GM12875 (cell line): ENCODE measurements around the gene OSBPL5.

Source experiments
- H3K4me3 ChIP-seq: one replicate; pipeline ENCODE4 v1.5.1; 2011; ENCODE audit warnings: low read depth, low read length, control low read depth
- CTCF ChIP-seq: IDR thresholded peaks from 2 replicates; pipeline ENCODE4 v1.5.1; 2011; ENCODE audit warnings: low read depth, mild to moderate bottlenecking, control low read depth, inconsistent platforms, low read length, moderate library complexity, borderline replicate concordance; ENCODE audit not compliant: insufficient read depth

Gene OSBPL5

DNA sequence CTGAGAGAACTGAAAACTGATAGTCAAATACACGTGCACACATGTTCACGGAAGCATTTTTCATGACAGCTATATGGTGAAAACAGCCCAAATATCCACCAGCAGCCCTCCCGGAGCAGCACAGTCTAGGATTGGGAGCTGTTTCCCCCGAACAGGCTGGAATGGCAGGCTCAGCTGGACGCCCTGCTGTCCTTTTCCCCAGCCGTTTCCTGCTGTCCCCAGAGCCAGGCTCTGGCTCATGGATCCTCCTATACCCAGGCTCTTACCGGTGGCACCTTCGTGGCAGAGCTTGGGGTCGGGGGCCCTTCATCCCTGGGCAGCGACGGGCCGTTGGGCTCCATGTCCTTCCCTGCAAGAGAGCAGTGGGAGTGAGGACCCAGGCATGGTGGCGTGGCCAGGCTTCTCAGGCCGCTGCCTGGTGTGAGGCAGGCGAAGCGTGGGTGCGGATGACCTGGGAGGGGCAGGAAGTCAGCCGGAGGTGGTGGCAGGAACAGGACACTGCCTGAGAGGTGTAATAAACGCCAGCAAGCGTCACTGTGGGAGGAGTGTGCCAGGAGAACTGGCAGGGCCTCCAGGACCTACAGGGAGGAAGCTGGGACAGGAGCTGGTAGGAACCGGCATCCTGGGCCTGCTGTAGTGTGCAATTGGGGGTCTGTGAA, 38.8 kb downstream of the OSBPL5 start:
- TF ChIP-seq CTCF, result no peak
- no peak overlapping the region for H3K4me3 ChIP-seq

DNA sequence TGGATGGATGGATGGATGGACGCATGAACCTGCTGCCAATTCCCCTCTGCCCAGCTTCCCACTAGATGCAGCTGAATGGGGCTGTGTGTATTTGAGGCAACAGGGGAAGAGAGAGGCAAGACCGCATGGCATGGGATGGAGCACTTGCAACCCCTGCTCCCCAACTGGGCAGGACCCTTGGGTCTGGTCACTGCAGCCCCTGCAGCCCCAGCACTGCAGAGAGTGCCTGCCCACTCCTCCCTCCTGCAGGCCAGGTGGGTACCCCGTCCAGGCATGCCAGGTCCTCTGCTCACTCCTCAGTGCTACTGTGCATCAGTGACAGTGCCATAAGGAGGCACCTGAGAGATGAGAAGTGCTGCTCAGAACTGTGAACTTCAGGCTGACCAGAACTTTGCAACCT, 40.3 kb downstream of the OSBPL5 start:
- no peak overlapping the region for H3K4me3 ChIP-seq
- TF ChIP-seq CTCF, result no peak

DNA sequence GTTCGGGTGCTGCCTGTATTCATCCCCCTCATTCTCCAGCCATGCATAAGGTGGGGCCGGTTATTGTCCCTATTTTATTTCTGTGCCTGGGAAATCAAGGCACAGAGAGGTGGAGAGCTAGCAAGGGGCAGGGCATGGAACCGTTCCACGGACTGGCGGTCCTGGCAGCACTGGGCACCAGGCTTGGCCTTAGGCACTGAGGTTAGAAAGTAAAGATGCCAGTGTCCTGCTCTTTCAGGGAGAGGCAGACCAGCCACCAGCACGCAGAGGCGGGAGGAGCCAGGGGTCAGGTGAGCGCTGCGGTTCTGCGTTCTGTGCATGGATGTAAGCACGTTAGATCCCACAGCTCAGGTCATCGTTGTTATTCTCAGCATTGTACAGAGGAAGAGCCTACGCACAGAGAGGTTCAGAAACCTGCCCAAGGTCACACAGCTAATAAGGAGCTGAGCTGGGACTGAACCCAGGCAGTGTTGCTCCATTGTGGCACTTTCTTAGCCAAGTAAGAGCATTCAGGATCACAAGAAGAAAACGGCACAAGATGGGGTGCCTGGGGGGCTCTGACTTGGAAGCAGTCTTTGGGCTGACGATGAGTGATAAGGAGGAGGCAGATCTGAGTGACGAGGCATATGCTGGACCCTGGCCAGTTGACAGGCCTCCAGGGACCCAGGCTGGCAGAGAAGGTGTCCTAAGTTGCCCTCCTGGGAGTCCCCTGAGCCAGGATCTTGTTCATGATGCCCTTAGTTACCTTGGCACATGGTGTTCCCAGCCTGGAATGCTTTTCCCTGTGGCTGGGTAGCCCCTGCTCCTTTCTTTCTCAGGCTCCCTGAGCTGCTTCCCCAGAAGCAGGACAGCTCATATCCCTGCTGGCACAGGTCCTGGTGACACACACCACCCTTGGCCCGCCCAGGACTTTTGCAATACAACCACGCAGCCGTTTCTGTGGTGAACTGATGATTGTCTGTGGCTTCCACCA, 41.1 kb downstream of the OSBPL5 start:
- no peak for TF ChIP-seq CTCF
- no peak overlapping the region for H3K4me3 ChIP-seq

DNA sequence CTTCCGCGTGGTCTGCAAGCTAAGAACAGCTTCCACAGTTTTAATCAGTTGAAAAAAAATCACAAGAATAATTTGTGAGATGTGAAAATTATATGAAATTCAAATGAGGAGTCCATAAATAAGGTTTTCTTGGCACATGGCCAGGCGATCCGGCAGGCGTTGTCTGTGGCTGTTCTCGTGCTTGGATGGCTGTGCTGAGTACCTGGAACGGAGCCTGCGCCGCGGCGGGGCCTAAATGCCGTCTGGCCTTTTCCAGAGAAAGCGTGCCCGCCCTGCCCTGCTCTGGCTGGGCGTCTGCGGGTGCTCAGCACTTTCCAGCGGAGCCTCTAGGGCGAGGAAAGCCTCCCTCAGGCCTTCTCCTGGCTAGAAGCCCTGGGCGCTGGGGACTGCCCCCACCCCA, 41.8 kb downstream of the OSBPL5 start:
- H3K4me3 ChIP-seq, result no peak overlapping the region
- no peak for TF ChIP-seq CTCF

GRCh38 chr11:3122775-3123201, 42.3 kb downstream of the OSBPL5 start:
- no peak overlapping the region for H3K4me3 ChIP-seq
- no peak for TF ChIP-seq CTCF

GRCh38 chr11:3121931-3122774, 43.0 kb downstream of the OSBPL5 start:
- H3K4me3 ChIP-seq, result no peak overlapping the region
- no peak for TF ChIP-seq CTCF
